ENCODE measurements around the gene FZD7.

Gene FZD7

DNA sequence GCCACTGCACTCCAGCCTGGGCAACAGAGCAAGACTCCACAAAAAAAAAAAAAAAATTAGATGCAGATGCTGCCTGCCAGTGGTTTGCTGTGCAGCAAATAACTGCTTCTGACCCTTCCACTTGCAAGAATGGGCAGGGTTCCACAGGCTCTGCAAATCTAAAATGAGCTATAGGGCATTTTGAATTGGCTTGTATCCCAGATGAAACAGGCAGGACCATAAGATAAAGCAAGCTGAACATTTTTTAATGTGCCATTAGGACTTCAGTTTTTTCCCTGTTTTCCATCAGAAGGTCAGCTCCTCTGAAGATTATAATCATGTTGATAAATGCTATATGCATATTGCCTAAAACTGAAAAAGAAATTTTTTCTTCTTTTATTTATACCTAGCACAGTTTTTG is 15.7 kb upstream of the FZD7 start:
- Histone ChIP-seq H4K20me1 (ENCODE audit: insufficient read depth, low read length, poor library complexity, severe bottlenecking) (no peaks in the 10 kb centered on the region), H3K4me3 (ENCODE audit: low read length, poor library complexity, severe bottlenecking) (no peak overlapping the region), H3K79me2 (ENCODE audit: insufficient read depth, low read length) (no peaks in the 10 kb centered on the region), H3K9me3 (ENCODE audit: insufficient read depth, low read depth, low read length) (no peaks in the 10 kb centered on the region), H2AFZ (ENCODE audit: low read length) (no peak overlapping the region), H3K4me1 (ENCODE audit: insufficient read depth, low read length, poor library complexity, severe bottlenecking) (no peaks in the 10 kb centered on the region), H3K36me3 (ENCODE audit: insufficient read depth, low read length) (no peaks in the 10 kb centered on the region), H3K9me2 (replicated peaks; ENCODE audit: low read depth, low read length) (no peaks in the 10 kb centered on the region), H3F3A (ENCODE audit: low read depth) (no peaks in the 10 kb centered on the region), H3K9ac (ENCODE audit: low read depth, low read length, poor library complexity, severe bottlenecking) (no peak overlapping the region), H3K27me3 (ENCODE audit: insufficient read depth, low read length, poor library complexity, severe bottlenecking) (no peaks in the 10 kb centered on the region), H3K4me2 (ENCODE audit: low read depth, low read length, poor library complexity, severe bottlenecking) (no peak overlapping the region)
- no peak for TF ChIP-seq EZH2phosphoT487 (IDR thresholded peaks at IDR 0.05; ENCODE audit: borderline replicate concordance)
- TF ChIP-seq, protein P1, sequence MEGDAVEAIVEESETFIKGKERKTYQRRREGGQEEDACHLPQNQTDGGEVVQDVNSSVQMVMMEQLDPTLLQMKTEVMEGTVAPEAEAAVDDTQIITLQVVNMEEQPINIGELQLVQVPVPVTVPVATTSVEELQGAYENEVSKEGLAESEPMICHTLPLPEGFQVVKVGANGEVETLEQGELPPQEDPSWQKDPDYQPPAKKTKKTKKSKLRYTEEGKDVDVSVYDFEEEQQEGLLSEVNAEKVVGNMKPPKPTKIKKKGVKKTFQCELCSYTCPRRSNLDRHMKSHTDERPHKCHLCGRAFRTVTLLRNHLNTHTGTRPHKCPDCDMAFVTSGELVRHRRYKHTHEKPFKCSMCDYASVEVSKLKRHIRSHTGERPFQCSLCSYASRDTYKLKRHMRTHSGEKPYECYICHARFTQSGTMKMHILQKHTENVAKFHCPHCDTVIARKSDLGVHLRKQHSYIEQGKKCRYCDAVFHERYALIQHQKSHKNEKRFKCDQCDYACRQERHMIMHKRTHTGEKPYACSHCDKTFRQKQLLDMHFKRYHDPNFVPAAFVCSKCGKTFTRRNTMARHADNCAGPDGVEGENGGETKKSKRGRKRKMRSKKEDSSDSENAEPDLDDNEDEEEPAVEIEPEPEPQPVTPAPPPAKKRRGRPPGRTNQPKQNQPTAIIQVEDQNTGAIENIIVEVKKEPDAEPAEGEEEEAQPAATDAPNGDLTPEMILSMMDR (conservative IDR thresholded peaks at IDR 0.05; ENCODE audit: low read length), result no peak

DNA sequence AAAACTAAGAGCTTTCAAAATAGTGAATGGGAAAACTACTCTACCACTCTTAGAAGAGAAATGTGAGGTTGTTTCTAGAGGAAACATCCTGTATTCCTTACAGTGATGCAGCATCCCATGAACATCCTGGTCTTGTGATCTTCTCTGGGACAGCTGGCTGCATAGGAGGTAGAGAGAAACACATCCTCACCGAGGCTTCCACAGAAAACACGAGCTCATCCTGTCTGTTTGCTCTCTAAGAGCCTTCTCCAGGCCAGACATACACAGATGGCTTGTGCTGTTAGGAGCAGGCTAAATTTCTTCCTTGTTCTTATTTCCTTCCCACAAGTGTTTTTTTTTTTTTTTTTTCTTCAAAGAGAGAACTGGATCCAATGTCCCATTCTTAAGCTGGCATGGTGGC is 14.7 kb upstream of the FZD7 start:
- no peak overlapping the region for H2AFZ ChIP-seq (ENCODE audit: low read length)
- H3K9ac ChIP-seq (ENCODE audit: low read depth, low read length, poor library complexity, severe bottlenecking), result no peak overlapping the region
- no peaks in the 10 kb centered on the region for H3F3A ChIP-seq (ENCODE audit: low read depth)
- H3K79me2 ChIP-seq (ENCODE audit: insufficient read depth, low read length), result no peaks in the 10 kb centered on the region
- H3K36me3 ChIP-seq (ENCODE audit: insufficient read depth, low read length), result no peaks in the 10 kb centered on the region
- H3K4me3 ChIP-seq (ENCODE audit: low read length, poor library complexity, severe bottlenecking), result no peak overlapping the region
- H3K4me2 ChIP-seq (ENCODE audit: low read depth, low read length, poor library complexity, severe bottlenecking), result no peak overlapping the region
- no peaks in the 10 kb centered on the region for H3K4me1 ChIP-seq (ENCODE audit: insufficient read depth, low read length, poor library complexity, severe bottlenecking)
- no peaks in the 10 kb centered on the region for H3K27me3 ChIP-seq (ENCODE audit: insufficient read depth, low read length, poor library complexity, severe bottlenecking)
- H3K9me3 ChIP-seq (ENCODE audit: insufficient read depth, low read depth, low read length), result no peaks in the 10 kb centered on the region
- TF ChIP-seq, protein P1 (conservative IDR thresholded peaks at IDR 0.05; ENCODE audit: low read length), result no peak
- no peak for TF ChIP-seq EZH2phosphoT487 (IDR thresholded peaks at IDR 0.05; ENCODE audit: borderline replicate concordance)
- H3K9me2 ChIP-seq (replicated peaks; ENCODE audit: low read depth, low read length), result no peaks in the 10 kb centered on the region
- H4K20me1 ChIP-seq (ENCODE audit: insufficient read depth, low read length, poor library complexity, severe bottlenecking), result no peaks in the 10 kb centered on the region

DNA sequence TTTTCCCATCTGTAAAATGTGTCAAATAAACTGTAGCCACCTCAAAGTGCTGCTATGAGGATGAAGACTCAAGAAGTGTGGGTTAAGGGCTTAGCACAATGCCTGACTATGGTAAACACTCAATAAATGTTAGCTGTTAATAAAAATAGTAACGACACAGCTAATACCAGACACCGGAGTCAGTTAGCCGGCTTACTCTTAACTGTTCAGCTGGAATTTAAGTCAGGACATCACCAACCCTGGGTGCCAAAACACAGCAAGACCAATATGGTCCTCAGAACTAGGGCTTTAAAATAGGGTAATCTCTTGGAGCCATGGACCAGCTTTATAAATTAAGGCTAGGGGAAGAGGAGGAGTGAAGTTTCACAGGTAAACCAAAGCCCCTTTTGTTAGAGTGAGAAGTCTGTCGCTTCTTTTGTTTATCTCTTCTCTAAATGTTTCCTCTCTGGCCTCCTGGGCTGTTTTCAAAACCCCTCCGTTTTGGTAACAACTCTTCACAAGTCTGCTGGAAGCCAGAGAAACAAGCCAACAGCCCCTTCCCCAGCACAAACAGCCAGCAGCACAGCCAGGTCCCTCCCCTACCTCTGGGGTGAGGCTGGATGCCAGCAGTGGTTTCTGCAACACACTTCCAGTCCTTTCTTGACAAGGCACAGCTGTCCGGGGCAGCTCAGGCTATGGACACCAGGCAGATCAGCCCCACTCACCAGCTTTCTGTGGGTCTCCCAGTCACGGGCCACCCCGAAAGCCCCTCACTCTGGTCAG is 13.8 kb upstream of the FZD7 start:
- H3K27me3 ChIP-seq (ENCODE audit: insufficient read depth, low read length, poor library complexity, severe bottlenecking), result no peaks in the 10 kb centered on the region
- no peaks in the 10 kb centered on the region for H3K9me3 ChIP-seq (ENCODE audit: insufficient read depth, low read depth, low read length)
- H3K4me2 ChIP-seq (ENCODE audit: low read depth, low read length, poor library complexity, severe bottlenecking), result no peak overlapping the region
- H3F3A ChIP-seq (ENCODE audit: low read depth), result no peaks in the 10 kb centered on the region
- H2AFZ ChIP-seq (ENCODE audit: low read length), result no peak overlapping the region
- no peak overlapping the region for H3K4me3 ChIP-seq (ENCODE audit: low read length, poor library complexity, severe bottlenecking)
- no peaks in the 10 kb centered on the region for H3K9me2 ChIP-seq (replicated peaks; ENCODE audit: low read depth, low read length)
- no peaks in the 10 kb centered on the region for H3K4me1 ChIP-seq (ENCODE audit: insufficient read depth, low read length, poor library complexity, severe bottlenecking)
- no peaks in the 10 kb centered on the region for H3K79me2 ChIP-seq (ENCODE audit: insufficient read depth, low read length)
- no peak overlapping the region for H3K9ac ChIP-seq (ENCODE audit: low read depth, low read length, poor library complexity, severe bottlenecking)
- no peaks in the 10 kb centered on the region for H4K20me1 ChIP-seq (ENCODE audit: insufficient read depth, low read length, poor library complexity, severe bottlenecking)
- no peak for TF ChIP-seq EZH2phosphoT487 (IDR thresholded peaks at IDR 0.05; ENCODE audit: borderline replicate concordance)
- TF ChIP-seq, protein P1 (conservative IDR thresholded peaks at IDR 0.05; ENCODE audit: low read length), result no peak
- H3K36me3 ChIP-seq (ENCODE audit: insufficient read depth, low read length), result no peaks in the 10 kb centered on the region
